HUES64 (cell line): ENCODE measurements around the gene RFX4.

Source experiments
- H3K27ac ChIP-seq: 2 replicates; pipeline ENCODE4 v1.7.0; 2013; ENCODE audit warnings: low read depth, low read length, inconsistent platforms
- H3K27me3 ChIP-seq: 2 replicates; pipeline ENCODE4 v1.6.1; 2013; ENCODE audit warnings: mild to moderate bottlenecking, low read length; ENCODE audit not compliant: insufficient read depth
- H3K36me3 ChIP-seq: 2 replicates; pipeline ENCODE4 v1.6.1; 2013; ENCODE audit warnings: mild to moderate bottlenecking, low read length; ENCODE audit not compliant: insufficient read depth
- H3K4me1 ChIP-seq: 2 replicates; pipeline ENCODE4 v1.6.1; 2013; ENCODE audit warnings: mild to moderate bottlenecking, low read length, moderate library complexity; ENCODE audit not compliant: insufficient read depth
- H3K4me3 ChIP-seq: 2 replicates; pipeline ENCODE4 v1.5.1; 2013; ENCODE audit warnings: mild to moderate bottlenecking, low read length, moderate library complexity
- H3K9ac ChIP-seq: 2 replicates; pipeline ENCODE4 v1.6.1; 2013; ENCODE audit warnings: mild to moderate bottlenecking, low read depth, low read length
- H3K9me3 ChIP-seq: 2 replicates; pipeline ENCODE4 v1.6.1; 2013; ENCODE audit warnings: low read depth, low read length; ENCODE audit not compliant: insufficient read depth
- WGBS: fragments of 150-250, 120-280 bp; methylation state at CpG from one replicate; pipeline ENCODE4 v1.1.7; 2013; ENCODE audit warnings: missing lambda C conversion rate; 5-methylcytosine and 5-hydroxymethylcytosine counted together

RFX4 gene

GRCh38 chr12:106750524-106750923 lies 167.7 kb downstream of the RFX4 start:
- no peak overlapping the region for H3K9ac ChIP-seq
- H3K4me1 ChIP-seq, result no peaks in the 10 kb centered on the region
- no peak overlapping the region for H3K27ac ChIP-seq
- WGBS, result 87% methylated on average over 3 of the region's 3 CpGs
- H3K9me3 ChIP-seq, result no peaks in the 10 kb centered on the region
- H3K4me3 ChIP-seq, result no peak overlapping the region
- no peaks in the 10 kb centered on the region for H3K27me3 ChIP-seq
- no peaks in the 10 kb centered on the region for H3K36me3 ChIP-seq

- Histone ChIP-seq H3K27ac (no peak overlapping the region), H3K9me3 (no peaks in the 10 kb centered on the region), H3K4me1 (no peaks in the 10 kb centered on the region), H3K27me3 (no peaks in the 10 kb centered on the region), H3K4me3 (no peak overlapping the region), H3K36me3 (no peaks in the 10 kb centered on the region), H3K9ac (no peak overlapping the region)
- WGBS, result 92% methylated on average over 7 of the region's 7 CpGs
These were observed 170.7 kb downstream of the RFX4 start for GRCh38 chr12:106753526-106753925.

- peaks cover 1% of the 10 kb centered on the region; the same call in 1 of the 2 replicates for H3K4me1 ChIP-seq
- H3K27ac ChIP-seq, result no peak overlapping the region
- 97% methylated on average over 1 of the region's 1 CpG for WGBS
These were observed 171.5 kb downstream of the RFX4 start for GRCh38 chr12:106754331-106754730.

GRCh38 chr12:106757623-106758348 lies 175.0 kb downstream of the RFX4 start:
- Histone ChIP-seq H3K4me3 (no peak overlapping the region), H3K36me3 (no peaks in the 10 kb centered on the region), H3K4me1 (peaks cover 18% of the 10 kb centered on the region), H3K27me3 (no peaks in the 10 kb centered on the region), H3K9ac (no peak overlapping the region), H3K27ac (no peak overlapping the region), H3K9me3 (no peaks in the 10 kb centered on the region)
- 84% methylated on average over 6 of the region's 6 CpGs for WGBS

More at GRCh38 chr12:106754331-106754730, 171.5 kb downstream of the RFX4 start:
- H3K4me3 ChIP-seq, result no peak overlapping the region
- H3K27me3 ChIP-seq, result no peaks in the 10 kb centered on the region
- H3K9ac ChIP-seq, result no peak overlapping the region
- H3K9me3 ChIP-seq, result no peaks in the 10 kb centered on the region
- H3K36me3 ChIP-seq, result no peaks in the 10 kb centered on the region

GRCh38 chr12:106758349-106759110 lies 175.7 kb downstream of the RFX4 start:
- Histone ChIP-seq H3K36me3 (no peaks in the 10 kb centered on the region), H3K27me3 (no peaks in the 10 kb centered on the region), H3K9me3 (no peaks in the 10 kb centered on the region), H3K9ac (no peak overlapping the region), H3K27ac (no peak overlapping the region), H3K4me1 (peaks cover 18% of the 10 kb centered on the region), H3K4me3 (no peak overlapping the region)
- WGBS, result 87% methylated on average over 7 of the region's 7 CpGs

- Histone ChIP-seq H3K27ac (peak overlapping the region; percentile 81), H3K9me3 (no peaks in the 10 kb centered on the region), H3K36me3 (no peaks in the 10 kb centered on the region), H3K9ac (peak overlapping the region; percentile 55; the same call in 1 of the 2 replicates), H3K4me3 (peak overlapping the region; percentile 22; the same call in 1 of the 2 replicates), H3K4me1 (peaks cover 26% of the 10 kb centered on the region), H3K27me3 (no peaks in the 10 kb centered on the region)
- WGBS, result 72% methylated on average over 6 of the region's 7 CpGs
These were observed 176.9 kb downstream of the RFX4 start for GRCh38 chr12:106759526-106760183.

GRCh38 chr12:106760184-106760531 lies 177.4 kb downstream of the RFX4 start:
- Histone ChIP-seq H3K9ac (peak overlapping the region; percentile 55; the same call in 1 of the 2 replicates), H3K27me3 (no peaks in the 10 kb centered on the region), H3K27ac (peak overlapping the region; percentile 81), H3K4me3 (peak overlapping the region; percentile 22; the same call in 1 of the 2 replicates), H3K9me3 (no peaks in the 10 kb centered on the region), H3K36me3 (no peaks in the 10 kb centered on the region), H3K4me1 (peaks cover 26% of the 10 kb centered on the region)
- WGBS, result 23% methylated on average over 2 of the region's 2 CpGs

- H3K4me1 ChIP-seq, result peaks cover 59% of the 10 kb centered on the region
- H3K4me3 ChIP-seq, result no peak overlapping the region
- H3K27ac ChIP-seq, result no peak overlapping the region
- no peaks in the 10 kb centered on the region for H3K9me3 ChIP-seq
- no peaks in the 10 kb centered on the region for H3K27me3 ChIP-seq
- H3K9ac ChIP-seq, result no peak overlapping the region
- H3K36me3 ChIP-seq, result no peaks in the 10 kb centered on the region
These were observed 181.4 kb downstream of the RFX4 start for GRCh38 chr12:106764220-106764619.

GRCh38 chr12:106764738-106765137 lies 181.9 kb downstream of the RFX4 start:
- Histone ChIP-seq H3K27ac (no peak overlapping the region), H3K27me3 (no peaks in the 10 kb centered on the region), H3K4me3 (no peak overlapping the region), H3K9ac (no peak overlapping the region), H3K9me3 (no peaks in the 10 kb centered on the region), H3K4me1 (peaks cover 59% of the 10 kb centered on the region), H3K36me3 (no peaks in the 10 kb centered on the region)
- 93% methylated on average over 3 of the region's 3 CpGs for WGBS

GRCh38 chr12:106766393-106766826 lies 183.6 kb downstream of the RFX4 start:
- Histone ChIP-seq H3K4me3 (no peak overlapping the region), H3K4me1 (peaks cover 56% of the 10 kb centered on the region), H3K36me3 (no peaks in the 10 kb centered on the region), H3K27me3 (no peaks in the 10 kb centered on the region), H3K9ac (no peak overlapping the region), H3K9me3 (no peaks in the 10 kb centered on the region), H3K27ac (no peak overlapping the region)
- 93% methylated on average over 6 of the region's 8 CpGs for WGBS

- H3K4me1 ChIP-seq, result peaks cover 64% of the 10 kb centered on the region
- no peaks in the 10 kb centered on the region for H3K36me3 ChIP-seq
- peak overlapping the region; percentile 55; the same call in 1 of the 2 replicates for H3K9ac ChIP-seq
- no peaks in the 10 kb centered on the region for H3K27me3 ChIP-seq
- WGBS, result 40% methylated on average over 2 of the region's 2 CpGs
- peak overlapping the region; percentile 39 for H3K4me3 ChIP-seq
- peak overlapping the region; percentile 94 for H3K27ac ChIP-seq
- H3K9me3 ChIP-seq, result no peaks in the 10 kb centered on the region
These were observed 184.4 kb downstream of the RFX4 start for GRCh38 chr12:106767206-106767605.
